ENCODE results near the gene TSNAXIP1.
A peak's percentile ranks its signal among the peaks of the same experiment; 100 is the strongest.

TSNAXIP1 gene, protein sequence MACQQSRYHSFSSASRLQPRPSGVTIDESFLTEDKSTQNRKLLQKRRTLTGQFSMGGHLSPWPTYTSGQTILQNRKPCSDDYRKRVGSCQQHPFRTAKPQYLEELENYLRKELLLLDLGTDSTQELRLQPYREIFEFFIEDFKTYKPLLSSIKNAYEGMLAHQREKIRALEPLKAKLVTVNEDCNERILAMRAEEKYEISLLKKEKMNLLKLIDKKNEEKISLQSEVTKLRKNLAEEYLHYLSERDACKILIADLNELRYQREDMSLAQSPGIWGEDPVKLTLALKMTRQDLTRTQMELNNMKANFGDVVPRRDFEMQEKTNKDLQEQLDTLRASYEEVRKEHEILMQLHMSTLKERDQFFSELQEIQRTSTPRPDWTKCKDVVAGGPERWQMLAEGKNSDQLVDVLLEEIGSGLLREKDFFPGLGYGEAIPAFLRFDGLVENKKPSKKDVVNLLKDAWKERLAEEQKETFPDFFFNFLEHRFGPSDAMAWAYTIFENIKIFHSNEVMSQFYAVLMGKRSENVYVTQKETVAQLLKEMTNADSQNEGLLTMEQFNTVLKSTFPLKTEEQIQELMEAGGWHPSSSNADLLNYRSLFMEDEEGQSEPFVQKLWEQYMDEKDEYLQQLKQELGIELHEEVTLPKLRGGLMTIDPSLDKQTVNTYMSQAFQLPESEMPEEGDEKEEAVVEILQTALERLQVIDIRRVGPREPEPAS

DNA sequence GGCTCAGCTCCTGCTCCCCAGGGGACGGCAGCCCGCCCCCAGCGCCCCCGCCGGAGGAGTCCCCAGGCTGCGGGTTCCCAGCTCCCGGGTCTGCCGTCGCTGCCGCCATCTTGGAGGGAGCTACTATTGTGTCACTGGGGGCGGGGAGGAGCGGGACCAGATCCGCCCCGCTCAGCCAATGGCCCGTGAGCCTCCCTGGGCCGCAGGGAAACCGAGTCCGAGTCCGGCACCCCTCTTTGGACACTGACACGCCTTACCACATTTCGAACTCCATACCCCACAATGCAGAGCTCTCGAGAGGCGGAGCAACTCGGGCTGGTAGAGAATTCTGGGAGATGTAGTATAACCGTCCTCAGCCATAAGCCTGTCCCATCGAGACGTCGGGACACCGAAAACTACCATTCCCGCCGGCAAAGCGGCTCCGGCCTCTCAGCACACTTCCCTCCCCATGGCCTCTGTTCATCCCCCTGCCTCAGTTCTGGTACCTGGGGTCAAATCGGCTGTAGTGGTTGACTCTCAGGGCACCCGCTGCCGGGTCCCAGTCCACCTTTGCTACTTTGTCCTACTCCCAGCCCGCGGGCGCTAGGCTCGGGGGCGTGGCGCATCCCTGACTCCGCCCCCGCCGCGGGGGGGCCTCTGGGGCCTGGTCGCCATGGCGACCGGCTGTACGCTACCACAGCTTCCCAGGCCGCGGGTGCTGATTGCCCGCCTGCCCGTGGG lies at the start of gene TSNAXIP1, which contains the start of gene RANBP10:
Gene TSNAXIP1, plus strand, starts transcription at position 462 of the 720 bp plus-strand sequence. CDS start 261 bp downstream, outside the sequence.
Gene RANBP10, minus strand, starts transcription at position 133 of the 720 bp plus-strand sequence. Its CDS starts 24 bp downstream, at position 109.
- H3K9ac ChIP-seq (ENCODE audit: low read length), result peak within 1 kb of the TSS; percentile 92
- peaks cover 4% of the 10 kb centered on the region for H3K36me3 ChIP-seq (ENCODE audit: control insufficient read depth, low read depth, low read length)
- H3K27ac ChIP-seq (ENCODE audit: low read length), result peak within 1 kb of the TSS; percentile 64
- H3K4me1 ChIP-seq (ENCODE audit: control insufficient read depth, low read depth, low read length), result no peaks in the 10 kb centered on the region
- H3K27me3 ChIP-seq (ENCODE audit: control insufficient read depth, insufficient read depth, low read length), result no peaks in the 10 kb centered on the region
- H3K9me3 ChIP-seq (ENCODE audit: control insufficient read depth, low read depth, low read length), result no peaks in the 10 kb centered on the region
- peak within 1 kb of the TSS; percentile 97 for H3K4me3 ChIP-seq (ENCODE audit: low read length)

- H3K27me3 ChIP-seq (ENCODE audit: control insufficient read depth, insufficient read depth, low read length), result no peaks in the 10 kb centered on the region
- H3K9ac ChIP-seq (ENCODE audit: low read length), result no peak overlapping the region
- no peaks in the 10 kb centered on the region for H3K36me3 ChIP-seq (ENCODE audit: control insufficient read depth, low read depth, low read length)
- H3K4me1 ChIP-seq (ENCODE audit: control insufficient read depth, low read depth, low read length), result no peaks in the 10 kb centered on the region
- no peaks in the 10 kb centered on the region for H3K9me3 ChIP-seq (ENCODE audit: control insufficient read depth, low read depth, low read length)
- no peak overlapping the region for H3K27ac ChIP-seq (ENCODE audit: low read length)
- no peak overlapping the region for H3K4me3 ChIP-seq (ENCODE audit: low read length)
Observed at GRCh38 chr16:67758006-67758405, 48.7 kb upstream of the TSNAXIP1 start.

- Histone ChIP-seq H3K36me3 (ENCODE audit: control insufficient read depth, low read depth, low read length) (no peaks in the 10 kb centered on the region), H3K27ac (ENCODE audit: low read length) (no peak overlapping the region), H3K9ac (ENCODE audit: low read length) (no peak overlapping the region), H3K27me3 (ENCODE audit: control insufficient read depth, insufficient read depth, low read length) (no peaks in the 10 kb centered on the region), H3K4me1 (ENCODE audit: control insufficient read depth, low read depth, low read length) (no peaks in the 10 kb centered on the region), H3K4me3 (ENCODE audit: low read length) (no peak overlapping the region), H3K9me3 (ENCODE audit: control insufficient read depth, low read depth, low read length) (no peaks in the 10 kb centered on the region)
Observed at GRCh38 chr16:67758966-67759365, 47.7 kb upstream of the TSNAXIP1 start.

DNA sequence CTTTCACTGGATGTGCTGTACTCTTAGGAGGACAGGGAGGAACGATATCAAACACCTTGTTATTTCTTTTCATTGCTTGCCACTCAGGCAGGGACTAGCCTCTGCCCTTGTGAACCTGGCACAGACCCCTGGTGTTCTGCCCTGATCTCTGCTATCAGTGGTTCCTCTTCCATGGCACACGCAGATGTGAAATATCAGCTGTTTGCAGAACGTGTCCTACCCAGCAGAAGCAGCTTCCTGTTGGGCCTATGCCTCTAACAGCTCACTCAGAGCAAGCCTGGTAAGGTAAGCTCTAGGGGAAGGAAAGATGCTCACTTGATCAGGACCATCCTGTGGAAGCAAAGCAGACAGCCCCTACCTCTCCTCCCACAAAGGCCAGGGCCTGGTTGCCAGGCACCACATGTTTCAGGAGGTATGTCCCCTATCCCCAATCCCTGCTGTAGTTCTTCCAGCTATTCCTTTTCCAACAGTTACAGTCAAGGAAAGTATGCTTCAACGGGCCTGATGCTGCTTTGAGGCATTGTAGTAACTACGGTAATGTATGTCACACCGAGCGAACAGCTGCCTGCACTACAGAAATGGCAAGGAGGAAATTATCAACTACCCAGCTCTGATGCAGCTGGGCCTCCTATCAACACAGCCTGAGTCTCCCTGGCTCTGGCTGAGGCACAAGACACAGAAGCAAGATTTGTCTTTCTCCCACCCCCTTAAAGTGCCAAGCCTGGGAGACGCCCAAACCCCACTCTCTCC lies 46.3 kb upstream of the TSNAXIP1 start:
- H3K4me3 ChIP-seq (ENCODE audit: low read length), result no peak overlapping the region
- no peak overlapping the region for H3K9ac ChIP-seq (ENCODE audit: low read length)
- H3K9me3 ChIP-seq (ENCODE audit: control insufficient read depth, low read depth, low read length), result no peaks in the 10 kb centered on the region
- H3K4me1 ChIP-seq (ENCODE audit: control insufficient read depth, low read depth, low read length), result no peaks in the 10 kb centered on the region
- no peaks in the 10 kb centered on the region for H3K27me3 ChIP-seq (ENCODE audit: control insufficient read depth, insufficient read depth, low read length)
- H3K36me3 ChIP-seq (ENCODE audit: control insufficient read depth, low read depth, low read length), result no peaks in the 10 kb centered on the region
- no peak overlapping the region for H3K27ac ChIP-seq (ENCODE audit: low read length)

- no peak overlapping the region for H3K27ac ChIP-seq (ENCODE audit: low read length)
- no peak overlapping the region for H3K4me3 ChIP-seq (ENCODE audit: low read length)
- no peaks in the 10 kb centered on the region for H3K27me3 ChIP-seq (ENCODE audit: control insufficient read depth, insufficient read depth, low read length)
- H3K36me3 ChIP-seq (ENCODE audit: control insufficient read depth, low read depth, low read length), result no peaks in the 10 kb centered on the region
- no peaks in the 10 kb centered on the region for H3K9me3 ChIP-seq (ENCODE audit: control insufficient read depth, low read depth, low read length)
- H3K4me1 ChIP-seq (ENCODE audit: control insufficient read depth, low read depth, low read length), result no peaks in the 10 kb centered on the region
- no peak overlapping the region for H3K9ac ChIP-seq (ENCODE audit: low read length)
Observed at GRCh38 chr16:67760956-67761230, 45.8 kb upstream of the TSNAXIP1 start.

DNA sequence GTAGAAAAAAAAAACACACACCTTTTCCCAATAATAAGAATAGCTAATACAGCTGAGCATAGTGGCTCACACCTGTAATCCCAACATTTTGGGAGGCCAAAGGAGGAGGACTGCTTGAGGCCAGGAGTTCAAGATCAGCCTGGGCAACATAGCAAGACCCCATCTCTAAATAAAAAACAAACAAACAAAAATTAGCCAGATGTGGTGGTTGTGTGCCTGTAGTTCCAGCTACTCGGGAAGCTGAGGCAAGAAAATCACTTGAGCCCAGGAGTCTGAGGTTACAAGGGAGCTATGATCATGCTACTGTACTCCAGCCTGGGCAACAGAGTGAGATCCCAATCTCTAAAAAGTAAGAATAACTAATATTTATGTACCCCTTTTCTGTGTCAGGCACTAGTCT lies 44.8 kb upstream of the TSNAXIP1 start:
- Histone ChIP-seq H3K9ac (ENCODE audit: low read length) (no peak overlapping the region), H3K9me3 (ENCODE audit: control insufficient read depth, low read depth, low read length) (no peaks in the 10 kb centered on the region), H3K4me3 (ENCODE audit: low read length) (no peak overlapping the region), H3K36me3 (ENCODE audit: control insufficient read depth, low read depth, low read length) (no peaks in the 10 kb centered on the region), H3K27me3 (ENCODE audit: control insufficient read depth, insufficient read depth, low read length) (no peaks in the 10 kb centered on the region), H3K27ac (ENCODE audit: low read length) (no peak overlapping the region), H3K4me1 (ENCODE audit: control insufficient read depth, low read depth, low read length) (no peaks in the 10 kb centered on the region)

GRCh38 chr16:67762385-67762784 lies 44.3 kb upstream of the TSNAXIP1 start:
- Histone ChIP-seq H3K9me3 (ENCODE audit: control insufficient read depth, low read depth, low read length) (no peaks in the 10 kb centered on the region), H3K4me3 (ENCODE audit: low read length) (no peak overlapping the region), H3K9ac (ENCODE audit: low read length) (no peak overlapping the region), H3K27me3 (ENCODE audit: control insufficient read depth, insufficient read depth, low read length) (no peaks in the 10 kb centered on the region), H3K4me1 (ENCODE audit: control insufficient read depth, low read depth, low read length) (no peaks in the 10 kb centered on the region), H3K27ac (ENCODE audit: low read length) (no peak overlapping the region), H3K36me3 (ENCODE audit: control insufficient read depth, low read depth, low read length) (no peaks in the 10 kb centered on the region)

GRCh38 chr16:67763066-67763465 lies 43.6 kb upstream of the TSNAXIP1 start:
- no peaks in the 10 kb centered on the region for H3K9me3 ChIP-seq (ENCODE audit: control insufficient read depth, low read depth, low read length)
- no peaks in the 10 kb centered on the region for H3K27me3 ChIP-seq (ENCODE audit: control insufficient read depth, insufficient read depth, low read length)
- no peak overlapping the region for H3K27ac ChIP-seq (ENCODE audit: low read length)
- H3K36me3 ChIP-seq (ENCODE audit: control insufficient read depth, low read depth, low read length), result no peaks in the 10 kb centered on the region
- H3K9ac ChIP-seq (ENCODE audit: low read length), result no peak overlapping the region
- no peak overlapping the region for H3K4me3 ChIP-seq (ENCODE audit: low read length)
- no peaks in the 10 kb centered on the region for H3K4me1 ChIP-seq (ENCODE audit: control insufficient read depth, low read depth, low read length)

- Histone ChIP-seq H3K27ac (ENCODE audit: low read length) (no peak overlapping the region), H3K9me3 (ENCODE audit: control insufficient read depth, low read depth, low read length) (no peaks in the 10 kb centered on the region), H3K36me3 (ENCODE audit: control insufficient read depth, low read depth, low read length) (no peaks in the 10 kb centered on the region), H3K9ac (ENCODE audit: low read length) (no peak overlapping the region), H3K4me1 (ENCODE audit: control insufficient read depth, low read depth, low read length) (no peaks in the 10 kb centered on the region), H3K27me3 (ENCODE audit: control insufficient read depth, insufficient read depth, low read length) (no peaks in the 10 kb centered on the region), H3K4me3 (ENCODE audit: low read length) (no peak overlapping the region)
Observed at GRCh38 chr16:67764158-67764667, 42.5 kb upstream of the TSNAXIP1 start.

DNA sequence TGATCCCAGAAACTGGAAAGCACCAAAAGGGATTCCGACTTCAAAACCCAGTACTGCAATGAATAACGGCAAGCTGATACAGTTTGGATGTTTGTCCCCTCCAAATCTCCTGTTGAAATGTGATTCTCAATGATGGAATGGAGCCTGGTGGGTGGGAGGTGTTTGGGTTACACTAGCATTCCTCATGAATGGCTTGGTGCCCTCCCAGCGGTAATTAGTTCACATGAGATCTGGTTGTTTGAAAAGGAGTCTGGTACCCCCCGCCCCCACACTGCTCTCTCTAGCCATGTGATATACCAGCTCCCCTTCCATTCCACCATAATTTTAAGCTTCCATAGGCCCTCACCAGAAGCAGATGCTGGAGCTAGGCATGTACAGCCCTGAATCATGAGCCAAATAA lies 40.4 kb upstream of the TSNAXIP1 start:
- no peak overlapping the region for H3K27ac ChIP-seq (ENCODE audit: low read length)
- H3K9ac ChIP-seq (ENCODE audit: low read length), result no peak overlapping the region
- no peaks in the 10 kb centered on the region for H3K9me3 ChIP-seq (ENCODE audit: control insufficient read depth, low read depth, low read length)
- no peak overlapping the region for H3K4me3 ChIP-seq (ENCODE audit: low read length)
- no peaks in the 10 kb centered on the region for H3K27me3 ChIP-seq (ENCODE audit: control insufficient read depth, insufficient read depth, low read length)
- no peaks in the 10 kb centered on the region for H3K36me3 ChIP-seq (ENCODE audit: control insufficient read depth, low read depth, low read length)
- H3K4me1 ChIP-seq (ENCODE audit: control insufficient read depth, low read depth, low read length), result no peaks in the 10 kb centered on the region

DNA sequence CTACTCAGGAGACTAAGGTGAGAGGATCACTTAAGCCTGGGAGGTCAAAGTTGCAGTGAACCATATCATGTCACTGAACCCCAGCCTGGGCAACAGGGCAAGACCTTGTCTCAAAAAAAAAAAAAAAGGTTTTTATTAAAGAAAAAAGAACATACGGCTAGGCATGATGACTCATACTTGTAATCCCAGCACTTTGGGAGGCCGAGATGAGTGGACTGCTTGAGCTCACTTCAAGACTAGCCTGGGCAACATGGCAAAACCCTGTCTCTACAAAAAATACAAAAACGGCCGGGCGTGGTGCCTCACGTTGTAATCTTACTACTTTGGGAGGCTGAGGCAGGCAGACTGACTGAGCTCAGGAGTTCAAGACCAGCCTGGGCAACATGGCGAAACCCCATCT lies 38.7 kb upstream of the TSNAXIP1 start:
- Histone ChIP-seq H3K27me3 (ENCODE audit: control insufficient read depth, insufficient read depth, low read length) (no peaks in the 10 kb centered on the region), H3K27ac (ENCODE audit: low read length) (no peak overlapping the region), H3K36me3 (ENCODE audit: control insufficient read depth, low read depth, low read length) (no peaks in the 10 kb centered on the region), H3K9ac (ENCODE audit: low read length) (no peak overlapping the region), H3K9me3 (ENCODE audit: control insufficient read depth, low read depth, low read length) (no peaks in the 10 kb centered on the region), H3K4me1 (ENCODE audit: control insufficient read depth, low read depth, low read length) (no peaks in the 10 kb centered on the region), H3K4me3 (ENCODE audit: low read length) (no peak overlapping the region)

Data from iPS-18a (cell line).